ENCODE results near the gene SOX8. TPM values are rescaled to one million over a fixed set of nuclear protein-coding genes. Genes with fewer than 3 reads are reported as not detected.

SOX8 gene
- total RNA-seq, 1 donor from 2014 or later = 0.98 TPM

GRCh38 chr16:970766-971581, 10.6 kb upstream of the SOX8 start, which contains the start of gene LMF1:
Gene LMF1, minus strand, starts transcription at chr16:970984. Its CDS starts 4 bp downstream, at chr16:970980.
- peak within 1 kb of the TSS; percentile 56 for H3K27ac ChIP-seq (ENCODE audit: low read depth, low read length)
- H3K4me1 Mint-ChIP-seq (ENCODE audit: low read depth, unreplicated experiment) = no peaks in the 10 kb centered on the region
- peak within 1 kb of the TSS; percentile 66 for H3K4me3 ChIP-seq (ENCODE audit: insufficient read depth, low read depth, low read length)

GRCh38 chr16:971582-971905, 10.0 kb upstream of the SOX8 start:
- Histone ChIP-seq H3K4me2 (ENCODE audit: low read length) (no peak overlapping the region), H4K20me1 (ENCODE audit: insufficient read depth, low read length) (peaks cover 11% of the 10 kb centered on the region), H3K9ac (ENCODE audit: low read length) (no peak overlapping the region), H3K27ac (ENCODE audit: low read depth, low read length) (no peak overlapping the region), H3K36me3 (ENCODE audit: insufficient read depth, low read length) (no peaks in the 10 kb centered on the region), H3K27me3 (ENCODE audit: insufficient read depth, low read length) (peaks cover 26% of the 10 kb centered on the region), H2AFZ (ENCODE audit: low read depth, low read length) (peak overlapping the region; percentile 56), H3K9me3 (ENCODE audit: insufficient read depth, low read depth, low read length) (no peaks in the 10 kb centered on the region), H3K4me3 (ENCODE audit: insufficient read depth, low read depth, low read length) (no peak overlapping the region), H3K79me2 (ENCODE audit: insufficient read depth, low read length) (peaks cover 8% of the 10 kb centered on the region), H3K4me1 (ENCODE audit: insufficient read depth, low read length) (peaks cover 5% of the 10 kb centered on the region)
- FAIRE-seq = no peak
- no peak for DNase-seq (ENCODE audit: low read depth)
- Mint-ChIP-seq H3K36me3 (ENCODE audit: low read depth, unreplicated experiment) (peaks cover 5% of the 10 kb centered on the region), H3K4me3 (ENCODE audit: unreplicated experiment) (peak overlapping the region; percentile 70), H3K27ac (ENCODE audit: unreplicated experiment) (no peak overlapping the region), H3K9me3 (ENCODE audit: unreplicated experiment) (peaks cover 7% of the 10 kb centered on the region), H3K4me1 (ENCODE audit: low read depth, unreplicated experiment) (no peaks in the 10 kb centered on the region), H3K27me3 (ENCODE audit: low read depth, unreplicated experiment) (peaks cover 20% of the 10 kb centered on the region)
- TF ChIP-seq EZH2 (IDR thresholded peaks at IDR 0.05; ENCODE audit: insufficient read depth, low read length) (no peak), CTCF (IDR thresholded peaks at IDR 0.05; ENCODE audit: insufficient read depth, low read depth, low read length) (no peak)

More at GRCh38 chr16:970766-971581, 10.6 kb upstream of the SOX8 start, which contains the start of gene LMF1:
- peak within 1 kb of the TSS; percentile 90 for H3K9ac ChIP-seq (ENCODE audit: low read length)
- Mint-ChIP-seq H3K36me3 (ENCODE audit: low read depth, unreplicated experiment) (peaks cover 9% of the 10 kb centered on the region), H3K4me3 (ENCODE audit: unreplicated experiment) (peak within 1 kb of the TSS; percentile 84), H3K27me3 (ENCODE audit: low read depth, unreplicated experiment) (peaks cover 19% of the 10 kb centered on the region), H3K9me3 (ENCODE audit: unreplicated experiment) (peaks cover 7% of the 10 kb centered on the region), H3K27ac (ENCODE audit: unreplicated experiment) (peak within 1 kb of the TSS; percentile 41)
- peaks cover 21% of the 10 kb centered on the region for H3K27me3 ChIP-seq (ENCODE audit: insufficient read depth, low read length)
- peaks cover 11% of the 10 kb centered on the region for H4K20me1 ChIP-seq (ENCODE audit: insufficient read depth, low read length)
- H3K79me2 ChIP-seq (ENCODE audit: insufficient read depth, low read length) = peaks cover 8% of the 10 kb centered on the region
- TF ChIP-seq CTCF (IDR thresholded peaks at IDR 0.05; ENCODE audit: insufficient read depth, low read depth, low read length) (no peak), EZH2 (IDR thresholded peaks at IDR 0.05; ENCODE audit: insufficient read depth, low read length) (peak; percentile 21)
- peak within 1 kb of the TSS; percentile 93 for H3K4me2 ChIP-seq (ENCODE audit: low read length)
- DNase-seq (ENCODE audit: low read depth) (peak; percentile 47), FAIRE-seq (no peak)
- H2AFZ ChIP-seq (ENCODE audit: low read depth, low read length) = peak within 1 kb of the TSS; percentile 100
- H3K4me1 ChIP-seq (ENCODE audit: insufficient read depth, low read length) = peaks cover 5% of the 10 kb centered on the region
- peaks cover 4% of the 10 kb centered on the region for H3K9me3 ChIP-seq (ENCODE audit: insufficient read depth, low read depth, low read length)
- H3K36me3 ChIP-seq (ENCODE audit: insufficient read depth, low read length) = no peaks in the 10 kb centered on the region

- Mint-ChIP-seq H3K27ac (ENCODE audit: unreplicated experiment) (no peak overlapping the region), H3K27me3 (ENCODE audit: low read depth, unreplicated experiment) (peaks cover 23% of the 10 kb centered on the region), H3K36me3 (ENCODE audit: low read depth, unreplicated experiment) (peaks cover 1% of the 10 kb centered on the region), H3K9me3 (ENCODE audit: unreplicated experiment) (peaks cover 7% of the 10 kb centered on the region), H3K4me3 (ENCODE audit: unreplicated experiment) (peak overlapping the region; percentile 70), H3K4me1 (ENCODE audit: low read depth, unreplicated experiment) (no peaks in the 10 kb centered on the region)
- Histone ChIP-seq H3K4me1 (ENCODE audit: insufficient read depth, low read length) (peaks cover 5% of the 10 kb centered on the region), H3K36me3 (ENCODE audit: insufficient read depth, low read length) (no peaks in the 10 kb centered on the region), H3K79me2 (ENCODE audit: insufficient read depth, low read length) (peaks cover 8% of the 10 kb centered on the region), H3K4me3 (ENCODE audit: insufficient read depth, low read depth, low read length) (no peak overlapping the region), H3K27me3 (ENCODE audit: insufficient read depth, low read length) (peaks cover 27% of the 10 kb centered on the region), H3K4me2 (ENCODE audit: low read length) (no peak overlapping the region), H3K27ac (ENCODE audit: low read depth, low read length) (no peak overlapping the region), H3K9ac (ENCODE audit: low read length) (no peak overlapping the region), H2AFZ (ENCODE audit: low read depth, low read length) (no peak overlapping the region), H3K9me3 (ENCODE audit: insufficient read depth, low read depth, low read length) (no peaks in the 10 kb centered on the region), H4K20me1 (ENCODE audit: insufficient read depth, low read length) (peaks cover 11% of the 10 kb centered on the region)
- DNase-seq (ENCODE audit: low read depth) (no peak), FAIRE-seq (no peak)
- TF ChIP-seq CTCF (IDR thresholded peaks at IDR 0.05; ENCODE audit: insufficient read depth, low read depth, low read length) (no peak), EZH2 (IDR thresholded peaks at IDR 0.05; ENCODE audit: insufficient read depth, low read length) (no peak)
These were observed 9.6 kb upstream of the SOX8 start for GRCh38 chr16:971981-972315.
